ENCODE results near the gene TRAK1.

DNA sequence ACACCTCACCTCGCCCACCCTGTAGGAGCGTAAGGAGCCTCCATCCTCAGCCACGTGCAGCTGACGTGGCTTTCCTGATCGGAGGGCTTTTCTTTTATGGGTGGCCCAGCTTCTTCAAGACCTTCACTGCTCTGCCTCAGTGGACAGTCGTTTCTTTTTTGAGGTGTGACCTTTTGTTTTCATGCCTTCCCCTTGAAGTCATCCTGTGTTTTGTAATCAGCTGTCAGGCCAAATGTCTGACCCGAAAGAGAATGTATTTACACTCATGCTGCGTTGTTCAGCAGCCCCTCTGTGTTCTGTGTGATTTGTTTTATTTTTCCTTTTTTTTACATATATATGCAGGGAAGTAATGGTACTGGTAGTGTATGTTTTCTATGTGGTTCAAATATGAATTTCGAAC, 133.0 kb downstream of the TRAK1 start:
- TF ChIP-seq, protein P1, sequence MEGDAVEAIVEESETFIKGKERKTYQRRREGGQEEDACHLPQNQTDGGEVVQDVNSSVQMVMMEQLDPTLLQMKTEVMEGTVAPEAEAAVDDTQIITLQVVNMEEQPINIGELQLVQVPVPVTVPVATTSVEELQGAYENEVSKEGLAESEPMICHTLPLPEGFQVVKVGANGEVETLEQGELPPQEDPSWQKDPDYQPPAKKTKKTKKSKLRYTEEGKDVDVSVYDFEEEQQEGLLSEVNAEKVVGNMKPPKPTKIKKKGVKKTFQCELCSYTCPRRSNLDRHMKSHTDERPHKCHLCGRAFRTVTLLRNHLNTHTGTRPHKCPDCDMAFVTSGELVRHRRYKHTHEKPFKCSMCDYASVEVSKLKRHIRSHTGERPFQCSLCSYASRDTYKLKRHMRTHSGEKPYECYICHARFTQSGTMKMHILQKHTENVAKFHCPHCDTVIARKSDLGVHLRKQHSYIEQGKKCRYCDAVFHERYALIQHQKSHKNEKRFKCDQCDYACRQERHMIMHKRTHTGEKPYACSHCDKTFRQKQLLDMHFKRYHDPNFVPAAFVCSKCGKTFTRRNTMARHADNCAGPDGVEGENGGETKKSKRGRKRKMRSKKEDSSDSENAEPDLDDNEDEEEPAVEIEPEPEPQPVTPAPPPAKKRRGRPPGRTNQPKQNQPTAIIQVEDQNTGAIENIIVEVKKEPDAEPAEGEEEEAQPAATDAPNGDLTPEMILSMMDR (conservative IDR thresholded peaks at IDR 0.05), result no peak
- TF ChIP-seq EZH2 (IDR thresholded peaks at IDR 0.05; ENCODE audit: low read depth), result no peak
